Esophagus muscularis mucosa (tissue), 3 donors: Measurements from ENCODE around the gene THSD4.

Experiments used
- POLR2A ChIP-seq: fragments of 450-650 bp; IDR thresholded peaks from one replicate; pipeline ENCODE4 v1.6.1; 2017; ENCODE audit warnings: antibody characterized with exemption, moderate library complexity, mild to moderate bottlenecking, low read depth
- POLR2AphosphoS5 ChIP-seq, 2 donors: sonication (generic); formaldehyde crosslinking; IDR thresholded peaks; one replicate each; pipeline ENCODE4 v1.6.1; 2017; ENCODE audit warnings: antibody characterized with exemption in 2 of 2
- TF ChIP-seq, protein P1 (sequence below), 3 experiments: fragments of 200-600 bp in 2 of 3; fragments of 450-650 bp in 1 of 3; sonication (generic) in 2 of 3; IDR thresholded peaks; one replicate each; pipeline ENCODE4 v1.5.1; 2017 to 2019; ENCODE audit warnings: antibody characterized with exemption in 3 of 3, mild to moderate bottlenecking in 2 of 3, moderate library complexity in 1 of 3

DNA sequence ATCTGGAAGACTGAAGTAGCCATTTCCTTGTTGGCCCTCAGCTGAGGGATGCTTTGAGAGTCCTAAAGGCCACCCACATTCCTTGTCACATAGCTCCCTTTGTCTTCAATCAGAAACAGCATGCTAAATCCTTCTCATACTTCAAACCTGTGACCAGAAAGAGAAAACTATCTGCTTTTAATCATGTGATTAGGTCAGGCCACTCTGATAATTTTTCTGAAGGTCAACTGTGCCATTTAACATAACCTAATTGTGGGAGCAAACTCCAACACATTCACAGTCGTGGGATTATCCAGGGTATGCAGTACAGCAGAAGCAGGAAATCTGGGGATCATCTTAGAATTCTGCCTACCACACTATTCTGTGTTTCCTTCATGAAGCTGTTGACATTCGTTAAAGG lies 471.2 kb downstream of the THSD4 start:
- TF ChIP-seq, protein P1, sequence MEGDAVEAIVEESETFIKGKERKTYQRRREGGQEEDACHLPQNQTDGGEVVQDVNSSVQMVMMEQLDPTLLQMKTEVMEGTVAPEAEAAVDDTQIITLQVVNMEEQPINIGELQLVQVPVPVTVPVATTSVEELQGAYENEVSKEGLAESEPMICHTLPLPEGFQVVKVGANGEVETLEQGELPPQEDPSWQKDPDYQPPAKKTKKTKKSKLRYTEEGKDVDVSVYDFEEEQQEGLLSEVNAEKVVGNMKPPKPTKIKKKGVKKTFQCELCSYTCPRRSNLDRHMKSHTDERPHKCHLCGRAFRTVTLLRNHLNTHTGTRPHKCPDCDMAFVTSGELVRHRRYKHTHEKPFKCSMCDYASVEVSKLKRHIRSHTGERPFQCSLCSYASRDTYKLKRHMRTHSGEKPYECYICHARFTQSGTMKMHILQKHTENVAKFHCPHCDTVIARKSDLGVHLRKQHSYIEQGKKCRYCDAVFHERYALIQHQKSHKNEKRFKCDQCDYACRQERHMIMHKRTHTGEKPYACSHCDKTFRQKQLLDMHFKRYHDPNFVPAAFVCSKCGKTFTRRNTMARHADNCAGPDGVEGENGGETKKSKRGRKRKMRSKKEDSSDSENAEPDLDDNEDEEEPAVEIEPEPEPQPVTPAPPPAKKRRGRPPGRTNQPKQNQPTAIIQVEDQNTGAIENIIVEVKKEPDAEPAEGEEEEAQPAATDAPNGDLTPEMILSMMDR (IDR thresholded peaks at IDR 0.05), result no peak
- TF ChIP-seq POLR2A (no peak), POLR2AphosphoS5 (IDR thresholded peaks at IDR 0.05) (no peak)
